ENCODE results near the gene CREM. TPM values are rescaled to one million over a fixed set of nuclear protein-coding genes. Genes with fewer than 3 reads are reported as not detected.
A peak's percentile ranks its signal among the peaks of the same experiment; 100 is the strongest.
"Not testable (repeated sequence)": the region's sequence is repeated elsewhere in the genome, so short reads cannot be mapped to it uniquely, and the experiment has no call there.

The CREM gene
- total RNA-seq, result 10 to 100 TPM; 17.6 to 25.7 TPM
- 10 to 100 TPM; 33.8 to 43.5 (median 37.3) TPM for polyA plus RNA-seq (ENCODE audit: insufficient read length in 6 of 6)
- long read RNA-seq, donor 1, transcript CREM-211 (4 exons, 1,207 nt), result major isoform, 8 of 23 reads
- long read RNA-seq, donor 1, partial matches to known transcripts, result 8 of 23 reads
- long read RNA-seq, donor 1, other reads (novel, unspliced or antisense), result 0 of 23 reads
- long read RNA-seq, donor 2, transcript CREM-211 (4 exons, 1,207 nt), result major isoform, 5 of 11 reads
- long read RNA-seq, donor 2, partial matches to known transcripts, result 0 of 11 reads
- long read RNA-seq, donor 2, other reads (novel, unspliced or antisense), result 0 of 11 reads
- long read RNA-seq, donor 3, partial matches to known transcripts, result 0 of 18 reads
- long read RNA-seq, donor 3, other reads (novel, unspliced or antisense), result 0 of 18 reads
- long read RNA-seq, donor 4, partial matches to known transcripts, result 0 of 20 reads
- long read RNA-seq, donor 4, other reads (novel, unspliced or antisense), result 8 of 20 reads
- long read RNA-seq, donor 5, transcript CREM-211 (4 exons, 1,207 nt), result major isoform, 5 of 12 reads
- long read RNA-seq, donor 5, partial matches to known transcripts, result 0 of 12 reads
- long read RNA-seq, donor 5, other reads (novel, unspliced or antisense), result 0 of 12 reads
- long read RNA-seq, donor 6, transcript CREM-211 (4 exons, 1,207 nt), result major isoform, 8 of 20 reads
- long read RNA-seq, donor 6, partial matches to known transcripts, result 0 of 20 reads
- long read RNA-seq, donor 6, other reads (novel, unspliced or antisense), result 0 of 20 reads
- long read RNA-seq, donor 7, partial matches to known transcripts, result 0 of 12 reads
- long read RNA-seq, donor 7, other reads (novel, unspliced or antisense), result 0 of 12 reads
- long read RNA-seq, donor 8, transcript CREM-211 (4 exons, 1,207 nt), result major isoform, 5 of 10 reads
- long read RNA-seq, donor 8, partial matches to known transcripts, result 0 of 10 reads
- long read RNA-seq, donor 8, other reads (novel, unspliced or antisense), result 0 of 10 reads
- long read RNA-seq, donor 9, result 0 reads
- long read RNA-seq, donor 10, partial matches to known transcripts, result 0 of 18 reads
- long read RNA-seq, donor 10, other reads (novel, unspliced or antisense), result 6 of 18 reads
- long read RNA-seq, donor 11, transcript CREM-229 (3 exons, 1,030 nt), result major isoform, 5 of 17 reads
- long read RNA-seq, donor 11, partial matches to known transcripts, result 0 of 17 reads
- long read RNA-seq, donor 11, other reads (novel, unspliced or antisense), result 0 of 17 reads
- long read RNA-seq, donor 12, partial matches to known transcripts, result 0 of 8 reads
- long read RNA-seq, donor 12, other reads (novel, unspliced or antisense), result 0 of 8 reads

- H3K4me1 ChIP-seq, result peaks cover 5 to 26% of the 10 kb centered on the region in 2 donors
- peak; percentile 72 to 92 for TF ChIP-seq CTCF (IDR thresholded peaks at IDR 0.05)
- H3K4me3 ChIP-seq, result peak within 1 kb of the TSS; percentile 58 to 77
- H3K27me3 ChIP-seq, result no peaks in the 10 kb centered on the region
- intact Hi-C loops (cut with DNase I), result loop anchor here in 1 of 2 donors (5.0 kb wide), 1 partner anchor 71 kb away; no protein-coding TSS in a partner anchor
- H3K36me3 ChIP-seq, result no peaks in the 10 kb centered on the region
- H3K9me3 ChIP-seq, result no peaks in the 10 kb centered on the region
- peak; percentile 96 for ATAC-seq
- peak within 1 kb of the TSS; percentile 100 for H3K27ac ChIP-seq
- peak; percentile 92 to 99 (median 98) for DNase-seq
Measured at GRCh38 chr10:35126530-35127288, at the start of gene CREM. TSS of gene CREM (plus strand) at chr10:35126846. CDS start at chr10:35137836, 10,990 bp downstream.

DNA sequence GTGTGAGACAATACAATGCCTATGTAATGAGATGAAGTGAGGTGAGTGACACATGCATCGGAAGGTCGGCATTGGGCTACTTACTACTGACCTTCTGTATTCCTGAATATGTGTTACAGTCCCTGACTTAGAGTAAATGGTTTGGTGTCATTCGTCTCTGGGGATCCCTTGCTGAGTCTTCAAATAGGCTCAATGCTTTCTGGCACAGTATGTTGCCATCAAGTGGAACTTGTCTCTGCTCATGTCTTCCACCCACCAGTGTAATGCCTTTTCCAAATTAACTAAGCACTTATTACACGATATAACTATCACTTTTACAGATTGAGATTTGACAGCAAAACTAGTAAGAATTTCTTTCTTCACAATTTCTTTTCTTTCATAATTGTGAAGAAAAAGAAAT, 47.4 kb upstream of the CREM start:
- no peak for ATAC-seq
- H3K36me3 ChIP-seq, result peaks cover 0 to 10% of the 10 kb centered on the region in 2 donors
- no peaks in the 10 kb centered on the region for H3K9me3 ChIP-seq
- intact Hi-C loops (cut with DNase I), result no loop called here
- H3K27me3 ChIP-seq, result no peaks in the 10 kb centered on the region
- TF ChIP-seq CTCF (IDR thresholded peaks at IDR 0.05), result no peak
- H3K4me1 ChIP-seq, result no peaks in the 10 kb centered on the region
- DNase-seq, result no peak
- no peak overlapping the region for H3K27ac ChIP-seq
- H3K4me3 ChIP-seq, result no peak overlapping the region

GRCh38 chr10:35079763-35080162, 46.9 kb upstream of the CREM start:
- intact Hi-C loops (cut with DNase I), result no loop called here
- no peaks in the 10 kb centered on the region for H3K4me1 ChIP-seq
- H3K27me3 ChIP-seq, result no peaks in the 10 kb centered on the region
- no peak overlapping the region for H3K27ac ChIP-seq
- peak; percentile 40 for ATAC-seq
- H3K9me3 ChIP-seq, result no peaks in the 10 kb centered on the region
- H3K36me3 ChIP-seq, result peaks cover 0 to 10% of the 10 kb centered on the region in 2 donors
- TF ChIP-seq CTCF (IDR thresholded peaks at IDR 0.05), result no peak
- no peak overlapping the region for H3K4me3 ChIP-seq
- no peak for DNase-seq

DNA sequence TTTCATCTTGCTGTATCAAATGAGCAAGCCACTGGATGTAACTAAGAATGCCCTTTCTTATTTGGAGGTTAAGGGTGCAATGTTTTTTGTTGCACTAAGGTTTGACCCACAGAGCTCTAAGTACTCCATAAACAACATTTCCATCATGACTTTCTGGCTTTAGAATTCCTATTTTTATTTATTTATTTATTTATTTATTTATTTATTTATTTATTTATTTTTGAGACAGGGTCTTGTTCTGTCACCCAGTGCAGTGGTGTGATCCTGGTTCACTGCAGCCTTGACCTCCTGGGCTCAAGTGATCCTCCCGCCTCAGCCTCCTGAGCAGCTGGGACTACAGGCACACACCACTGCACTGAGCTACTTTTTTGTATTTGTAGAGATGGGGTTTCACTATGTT, 46.4 kb upstream of the CREM start:
- H3K4me3 ChIP-seq; ATAC-seq; intact Hi-C loops (cut with DNase I); H3K27me3 ChIP-seq; H3K9me3 ChIP-seq; H3K27ac ChIP-seq; H3K4me1 ChIP-seq; DNase-seq: not testable (repeated sequence)
- peaks cover 0 to 10% of the 10 kb centered on the region in 2 donors for H3K36me3 ChIP-seq

DNA sequence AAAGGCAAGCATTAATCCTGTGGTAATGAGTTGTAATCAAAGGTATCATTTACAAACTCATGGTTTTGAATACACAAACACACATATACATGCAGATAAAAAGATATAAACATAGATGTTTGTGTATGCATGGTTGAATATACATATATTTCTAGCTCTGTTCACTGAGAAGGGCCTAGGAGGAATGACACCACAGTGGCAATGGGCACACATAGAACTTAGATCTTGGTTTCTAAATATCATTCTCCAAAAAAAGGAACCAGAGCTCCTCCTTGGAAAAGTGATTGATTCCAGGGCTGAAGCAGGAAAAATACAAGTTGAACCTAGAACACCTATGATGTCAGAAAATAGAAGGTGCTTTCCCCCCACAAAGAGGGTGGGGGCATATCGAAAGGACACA, 43.4 kb upstream of the CREM start:
- no peak for ATAC-seq

More for the DNA sequence above, 43.4 kb upstream of the CREM start:
- Histone ChIP-seq H3K36me3 (no peaks in the 10 kb centered on the region), H3K9me3 (no peaks in the 10 kb centered on the region), H3K4me3 (no peak overlapping the region), H3K27me3 (no peaks in the 10 kb centered on the region), H3K27ac (no peak overlapping the region), H3K4me1 (peaks cover 0 to 28% of the 10 kb centered on the region in 2 donors)
- no peak for DNase-seq
- intact Hi-C loops (cut with DNase I), result no loop called here
- TF ChIP-seq CTCF (IDR thresholded peaks at IDR 0.05), result no peak

Measured in left lung (tissue), 14 donors.